GM12891 (cell line): Measurements from ENCODE around the gene RSPO4.

ENCODE experiments used
- DNase-seq: peaks from one replicate; pipeline ENCODE4 v3.0.0; 2011; ENCODE audit warnings: low spot score; ENCODE audit not compliant: insufficient read length
- FAIRE-seq: peaks from 2 replicates; lab custom pipeline; 2011; peaks lifted over from hg19 to GRCh38; lab: Jason Lieb, UNC
- PAX5 ChIP-seq: IDR thresholded peaks from 2 replicates; pipeline ENCODE4 v1.6.1; 2011; ENCODE audit warnings: low read length, moderate library complexity, mild to moderate bottlenecking; ENCODE audit not compliant: insufficient read depth, severe bottlenecking
- POLR2A ChIP-seq: IDR thresholded peaks from 2 replicates; pipeline ENCODE4 v1.6.1; 2011; ENCODE audit warnings: low read depth, low read length, control low read depth
- POLR2AphosphoS5 ChIP-seq: IDR thresholded peaks from 2 replicates; pipeline ENCODE4 v1.6.1; 2011; ENCODE audit warnings: low read depth, low read length, control low read depth
- POU2F2 ChIP-seq: IDR thresholded peaks from 2 replicates; pipeline ENCODE4 v1.6.1; 2011; ENCODE audit warnings: low read depth, mild to moderate bottlenecking, control low read depth, low read length, moderate library complexity
- SPI1 ChIP-seq: IDR thresholded peaks from 2 replicates; pipeline ENCODE4 v1.6.1; 2011; ENCODE audit warnings: low read depth, low read length, control low read depth
- TAF1 ChIP-seq: IDR thresholded peaks from 2 replicates; pipeline ENCODE4 v1.6.1; 2011; ENCODE audit warnings: low read depth, low read length, control low read depth

The RSPO4 gene

DNA sequence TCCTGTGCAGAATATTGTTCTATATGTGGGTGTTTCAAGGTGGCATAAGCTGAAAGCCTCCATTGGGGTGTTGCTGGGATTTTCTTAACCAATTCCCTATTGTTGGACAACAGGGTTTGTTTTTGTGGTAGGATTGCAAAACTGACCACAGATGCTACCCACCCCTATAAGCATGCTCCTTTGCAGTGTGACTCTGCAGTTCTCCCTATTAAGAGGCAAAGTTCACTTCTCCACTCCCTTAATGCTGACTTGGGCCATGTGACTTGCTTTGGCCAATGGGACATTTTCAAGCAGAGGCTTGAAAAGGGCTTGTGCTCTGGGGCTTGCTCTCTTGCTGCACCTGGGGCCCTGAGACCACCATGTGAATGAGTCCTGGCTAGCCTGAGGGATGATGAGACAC, 77.5 kb downstream of the RSPO4 start:
- FAIRE-seq (no peak), DNase-seq (no peak)
- no peak for TF ChIP-seq POU2F2
- no peak for TF ChIP-seq POLR2AphosphoS5
- no peak for TF ChIP-seq PAX5
- no peak for TF ChIP-seq SPI1
- TF ChIP-seq POLR2A: no peak
- no peak for TF ChIP-seq TAF1

DNA sequence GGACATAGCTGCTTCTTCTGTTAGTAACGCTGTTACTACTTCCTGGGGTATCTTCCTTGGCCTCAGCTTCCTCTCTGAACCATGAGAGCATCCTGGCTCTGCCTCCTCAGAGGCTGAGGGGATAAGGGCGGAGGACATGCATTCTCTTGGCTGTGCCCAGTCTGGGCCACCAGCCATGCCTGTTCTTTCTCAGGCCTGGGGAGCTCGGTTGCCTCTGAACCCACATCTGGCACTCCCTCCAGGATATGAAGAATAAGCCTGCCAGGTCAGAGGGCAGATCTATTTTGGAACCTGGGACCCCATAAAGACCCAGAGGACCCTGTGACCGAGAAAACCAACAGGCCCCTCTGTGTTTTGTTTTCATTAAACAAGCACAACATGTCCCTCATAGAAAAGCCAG, 79.3 kb downstream of the RSPO4 start:
- DNase-seq: no peak
- TF ChIP-seq PAX5 (no peak), POU2F2 (no peak), TAF1 (no peak), POLR2A (no peak), SPI1 (no peak), POLR2AphosphoS5 (no peak)
- FAIRE-seq: no peak

DNA sequence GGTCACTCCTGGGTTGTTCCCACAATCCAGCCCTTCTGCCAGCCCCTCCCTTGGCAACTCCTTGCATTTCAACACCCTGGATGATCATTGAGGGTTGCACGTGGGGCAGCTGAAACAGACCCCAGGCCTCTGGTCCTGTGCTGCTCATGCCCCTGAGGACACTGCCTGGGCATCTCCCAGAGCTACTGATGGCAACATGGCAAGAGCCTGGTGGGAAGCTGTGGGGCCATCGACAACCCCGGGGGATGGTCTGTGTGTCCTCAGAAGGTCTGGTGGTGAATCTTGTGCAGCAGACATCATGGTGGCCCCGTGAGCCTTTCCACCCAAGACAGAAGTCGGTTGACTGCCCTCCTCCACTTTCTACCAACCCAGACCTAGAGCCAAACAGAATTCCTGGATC, 81.0 kb downstream of the RSPO4 start:
- DNase-seq (no peak), FAIRE-seq (no peak)
- no peak for TF ChIP-seq PAX5
- no peak for TF ChIP-seq POLR2AphosphoS5
- TF ChIP-seq POLR2A: no peak
- no peak for TF ChIP-seq TAF1
- no peak for TF ChIP-seq SPI1
- no peak for TF ChIP-seq POU2F2

DNA sequence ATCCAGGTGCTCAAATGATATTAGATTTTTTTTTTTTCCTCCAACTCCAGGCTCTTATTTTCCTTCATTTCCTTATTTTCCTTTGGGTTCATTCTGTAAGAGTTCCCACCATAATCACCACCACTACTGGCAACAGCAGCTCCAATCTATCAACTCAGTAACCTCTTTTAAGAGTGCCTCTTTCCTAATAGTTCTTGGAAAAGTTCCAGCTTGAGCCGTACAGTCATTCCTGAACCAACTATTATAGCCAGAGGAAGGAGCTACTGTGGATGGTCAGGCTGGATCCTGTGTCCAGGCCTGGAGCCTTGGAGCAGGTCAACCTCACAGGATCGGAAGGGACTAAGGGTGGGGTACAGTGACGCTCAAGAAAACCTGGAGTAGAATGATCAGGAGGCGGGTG, 81.8 kb downstream of the RSPO4 start:
- no peak for DNase-seq
- FAIRE-seq: no peak
- TF ChIP-seq PAX5: no peak
- TF ChIP-seq POLR2AphosphoS5: no peak
- no peak for TF ChIP-seq SPI1
- no peak for TF ChIP-seq POLR2A
- no peak for TF ChIP-seq TAF1
- TF ChIP-seq POU2F2: no peak

DNA sequence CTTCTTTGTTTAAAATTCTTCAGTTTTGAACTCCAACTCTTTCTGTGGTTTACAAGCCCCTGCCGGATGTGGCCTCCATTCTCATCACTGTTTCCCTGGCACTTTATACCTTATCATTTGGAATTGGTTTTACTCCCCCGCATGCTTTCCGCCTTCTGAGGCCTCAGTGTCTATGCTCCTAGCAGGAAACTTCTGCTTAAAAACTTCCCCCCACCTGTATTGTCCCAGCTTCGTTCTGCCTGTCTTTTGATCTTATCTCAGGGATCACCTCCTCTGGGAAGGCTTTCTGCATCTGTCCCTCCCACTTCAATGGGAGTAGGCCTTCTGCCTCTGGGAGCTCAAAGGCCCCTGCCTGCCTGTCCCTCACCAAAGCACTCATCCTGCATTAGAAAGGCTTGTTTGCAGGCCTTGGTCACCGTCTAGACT, 82.6 kb downstream of the RSPO4 start:
- no peak for DNase-seq
- FAIRE-seq: no peak
- TF ChIP-seq POU2F2: no peak
- TF ChIP-seq POLR2A: no peak
- no peak for TF ChIP-seq TAF1
- no peak for TF ChIP-seq POLR2AphosphoS5
- no peak for TF ChIP-seq PAX5
- TF ChIP-seq SPI1: no peak

DNA sequence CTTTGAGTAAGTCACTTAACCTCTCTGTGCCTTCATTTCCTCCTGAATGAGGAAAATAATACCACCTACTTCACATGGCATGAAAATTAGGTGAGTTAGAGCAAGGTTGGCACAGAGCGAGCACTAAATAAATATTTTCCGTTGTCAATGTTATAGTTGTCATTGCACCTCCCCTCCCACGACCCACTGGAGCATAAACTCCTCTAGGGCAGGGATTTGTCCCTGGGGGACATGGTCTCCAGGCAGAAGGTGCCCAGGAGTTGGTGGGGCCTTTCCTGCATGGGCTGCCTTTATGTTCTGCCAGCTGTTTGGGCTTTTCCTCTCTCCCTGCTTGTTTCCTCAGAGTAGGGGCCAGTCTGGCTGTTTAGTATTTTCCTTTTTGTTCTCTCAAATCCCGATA, 84.7 kb downstream of the RSPO4 start:
- TF ChIP-seq POU2F2 (no peak), TAF1 (no peak), POLR2AphosphoS5 (no peak), POLR2A (no peak), PAX5 (no peak), SPI1 (no peak)
- no peak for DNase-seq
- FAIRE-seq: no peak

DNA sequence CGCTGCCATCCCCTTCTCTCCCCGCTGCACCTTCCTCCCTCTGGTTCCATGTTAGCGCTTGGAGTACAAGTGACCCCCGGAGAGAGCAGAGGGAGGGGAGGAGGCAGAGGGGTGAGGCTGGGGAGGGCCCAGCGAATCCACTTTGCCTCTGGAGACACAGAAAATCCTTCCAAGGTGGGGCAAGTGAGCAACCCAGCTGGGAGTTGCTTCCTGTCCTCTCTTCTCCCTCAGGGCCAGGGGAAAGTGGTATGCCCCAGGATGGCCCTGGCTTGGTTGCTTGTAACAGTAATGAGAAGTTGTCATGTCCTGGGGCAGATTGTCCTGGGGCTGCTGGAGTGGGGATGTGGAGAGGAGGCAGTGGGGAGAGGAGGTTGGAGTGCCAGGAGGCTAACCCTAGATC, 85.3 kb downstream of the RSPO4 start:
- DNase-seq: no peak
- FAIRE-seq: no peak
- TF ChIP-seq POLR2AphosphoS5 (no peak), SPI1 (no peak), TAF1 (no peak), POLR2A (no peak), POU2F2 (no peak), PAX5 (no peak)

DNA sequence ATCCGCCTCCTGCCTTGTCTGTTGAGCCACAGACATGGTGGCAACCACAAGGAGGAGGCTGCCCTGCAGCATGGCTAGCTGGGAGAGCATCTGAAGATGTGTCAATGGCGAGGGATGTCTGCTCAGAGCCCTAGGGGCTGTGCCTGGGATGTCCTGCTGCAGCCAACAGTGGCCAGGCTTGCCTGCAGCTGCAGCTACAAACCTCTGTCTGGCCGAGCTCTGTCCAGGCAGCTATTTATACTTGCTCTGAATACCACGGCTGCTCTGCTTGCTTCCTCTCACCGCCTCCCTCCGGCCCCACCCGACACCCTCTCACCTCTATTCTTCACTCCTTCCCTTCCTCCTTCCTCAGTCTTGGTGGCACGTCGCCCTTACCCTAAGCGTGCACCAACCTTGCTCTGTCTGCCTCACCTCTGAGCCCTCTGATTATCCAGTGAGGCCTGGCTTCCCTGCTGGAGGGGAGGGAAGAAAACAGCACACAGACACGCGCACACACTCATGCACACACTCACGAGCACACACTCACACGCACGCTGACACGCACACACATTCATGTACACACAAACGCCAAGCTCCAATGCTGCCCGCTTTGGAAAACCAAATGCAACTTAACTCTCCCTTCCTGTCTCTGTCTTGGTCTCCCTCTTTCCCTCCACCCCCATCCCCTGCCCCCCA, 85.8 kb downstream of the RSPO4 start, which contains the start of gene ANGPT4:
Gene ANGPT4, minus strand, starts transcription at position 210 of the 675 bp plus-strand sequence. Its CDS starts 120 bp downstream, at position 90.
- DNase-seq (no peak), FAIRE-seq (no peak)
- no peak for TF ChIP-seq TAF1

DNA sequence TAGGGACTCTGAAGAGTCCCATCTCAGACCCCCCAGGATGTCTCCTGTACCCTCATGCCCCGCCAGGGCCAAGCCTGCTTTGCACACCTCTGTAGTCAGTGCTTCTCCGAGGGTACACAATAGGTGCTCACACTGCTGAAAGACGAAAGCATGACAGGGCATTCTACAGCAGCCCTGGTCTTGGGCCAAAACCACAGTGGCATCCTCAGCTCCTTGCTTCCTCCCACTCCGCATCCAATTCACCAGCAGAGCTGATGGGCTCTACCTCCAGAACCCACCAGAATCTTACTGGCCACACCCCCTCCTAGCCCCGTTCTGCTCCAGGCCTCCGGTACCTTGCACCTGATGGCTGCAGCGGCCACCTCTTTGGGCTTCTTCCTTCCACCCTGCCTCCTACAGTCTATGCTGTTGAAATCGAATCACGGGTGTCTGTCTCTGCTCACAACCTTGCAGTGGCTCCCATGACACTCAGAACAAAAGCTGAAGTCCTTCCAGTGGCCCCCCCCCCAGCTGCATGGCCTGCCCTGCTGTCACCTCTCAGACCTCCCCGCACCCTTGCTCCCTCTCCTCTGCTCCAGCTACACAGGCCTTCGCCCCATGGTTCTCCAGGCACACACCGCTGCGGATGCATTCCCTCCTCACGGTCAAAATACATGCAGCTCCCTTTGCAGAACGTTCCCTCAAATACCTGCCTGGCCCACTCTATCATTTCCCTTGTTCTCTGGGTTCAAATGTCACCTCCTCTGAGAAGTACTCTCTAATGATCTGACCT, 87.2 kb downstream of the RSPO4 start:
- no peak for DNase-seq
- no peak for FAIRE-seq
- TF ChIP-seq POLR2A (no peak), PAX5 (no peak), TAF1 (no peak), POLR2AphosphoS5 (no peak), SPI1 (no peak), POU2F2 (no peak)

DNA sequence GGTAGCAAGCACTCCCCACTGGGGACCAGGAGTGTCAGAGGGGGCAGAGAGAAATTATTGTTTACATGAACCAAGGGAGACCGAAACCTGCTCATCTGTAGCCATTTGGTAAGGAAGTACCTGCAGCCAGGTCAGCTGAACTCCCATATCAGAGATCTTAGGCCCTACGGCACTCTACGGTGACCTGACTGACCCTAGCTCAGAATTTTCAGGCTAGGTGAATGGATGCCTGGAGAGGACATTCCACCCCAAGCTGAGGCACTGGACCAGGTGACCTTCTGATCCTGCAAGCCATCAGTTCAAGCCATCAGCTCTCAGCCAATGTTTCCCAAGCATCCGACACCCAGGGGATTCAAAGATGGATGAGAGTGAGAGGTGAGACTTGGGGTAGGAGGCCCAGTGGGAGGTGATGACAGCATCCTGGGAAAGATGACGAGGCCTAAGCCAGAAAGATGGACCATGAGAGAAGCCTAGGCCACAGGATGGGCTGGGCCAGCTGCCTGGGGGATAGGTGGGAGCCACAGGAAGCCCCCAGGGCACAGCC, 88.7 kb downstream of the RSPO4 start:
- DNase-seq (no peak), FAIRE-seq (no peak)

More for the DNA sequence above, 88.7 kb downstream of the RSPO4 start:
- TF ChIP-seq SPI1: no peak
- TF ChIP-seq POU2F2: no peak
- no peak for TF ChIP-seq PAX5
- TF ChIP-seq POLR2AphosphoS5: no peak
- no peak for TF ChIP-seq POLR2A
